GM18499 (cell line): ENCODE measurements around the gene APOBEC3B.
"Not testable (repeated sequence)": the region's sequence is repeated elsewhere in the genome, so short reads cannot be mapped to it uniquely, and the experiment has no call there.

ENCODE experiments used
- ATAC-seq: cut with Tn5 transposase; IDR thresholded peaks from one replicate; pipeline ENCODE4 v1.9.1; 2021; ENCODE audit warnings: moderate number of reproducible peaks; ENCODE audit not compliant: insufficient read depth, unreplicated experiment

APOBEC3B gene

DNA sequence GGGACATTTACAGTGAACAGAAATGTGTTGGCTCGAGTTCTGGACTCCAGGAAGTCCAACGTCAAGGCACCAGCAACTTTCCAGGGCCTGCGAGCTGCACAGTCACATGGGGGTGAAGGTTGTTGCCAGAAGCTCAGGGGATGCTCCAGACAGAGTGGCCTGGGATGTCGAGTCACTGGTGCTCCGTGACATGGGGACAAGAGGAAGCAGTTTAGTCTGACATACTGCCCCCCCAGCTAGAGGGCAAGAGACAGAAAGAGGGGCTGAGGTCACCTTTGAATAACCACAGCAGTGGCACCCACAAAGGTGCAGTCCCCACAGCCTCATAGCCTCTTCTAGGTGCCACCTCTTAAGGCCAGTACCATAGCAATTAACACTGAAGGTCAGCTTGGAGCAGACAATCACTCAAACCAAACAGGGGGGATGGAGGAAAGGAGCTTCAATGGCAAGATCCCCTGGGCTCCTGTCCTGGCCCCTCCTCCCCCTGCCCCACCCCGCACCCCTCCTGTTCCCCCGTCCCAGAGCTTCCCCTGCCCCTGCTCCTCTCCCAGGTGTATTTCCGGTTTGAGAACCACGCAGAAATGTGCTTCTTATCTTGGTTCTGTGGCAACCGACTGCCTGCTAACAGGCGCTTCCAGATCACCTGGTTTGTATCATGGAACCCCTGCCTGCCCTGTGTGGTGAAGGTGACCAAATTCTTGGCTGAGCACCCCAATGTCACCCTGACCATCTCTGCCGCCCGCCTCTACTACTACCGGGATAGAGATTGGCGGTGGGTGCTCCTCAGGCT lies 42.6 kb downstream of the APOBEC3B start:
- ATAC-seq = no peak

DNA sequence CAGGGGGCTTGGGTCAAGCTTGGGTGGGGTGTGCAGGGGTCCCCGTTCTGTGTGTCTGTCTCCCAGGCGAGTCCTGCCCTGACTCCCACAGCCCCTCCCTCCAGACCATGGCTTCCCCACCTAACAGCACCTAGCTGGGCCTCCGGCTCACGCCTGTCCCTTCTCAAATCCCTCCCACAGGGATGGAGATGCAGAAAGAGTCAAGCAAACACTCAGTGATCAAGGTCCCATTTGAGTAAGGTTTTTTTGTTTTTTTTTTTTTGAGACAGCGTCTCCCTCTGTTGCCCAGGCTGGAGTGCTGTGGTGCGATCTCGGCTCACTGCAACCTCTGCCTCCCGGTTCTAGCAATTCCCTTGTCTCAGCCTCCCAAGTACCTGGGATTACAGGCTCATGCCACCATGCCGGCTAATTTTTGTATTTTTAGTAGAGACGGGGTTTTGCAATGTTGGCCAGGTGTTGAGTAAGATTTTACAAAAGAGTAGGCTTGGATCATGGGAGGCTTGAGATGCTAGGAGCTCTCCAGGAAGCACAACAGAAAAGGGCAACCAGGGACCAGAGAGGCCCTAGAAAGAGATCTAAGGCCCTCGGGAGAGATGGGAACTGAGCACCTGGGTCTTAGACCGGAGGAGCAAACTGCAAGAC lies 44.5 kb downstream of the APOBEC3B start:
- ATAC-seq = no peak

DNA sequence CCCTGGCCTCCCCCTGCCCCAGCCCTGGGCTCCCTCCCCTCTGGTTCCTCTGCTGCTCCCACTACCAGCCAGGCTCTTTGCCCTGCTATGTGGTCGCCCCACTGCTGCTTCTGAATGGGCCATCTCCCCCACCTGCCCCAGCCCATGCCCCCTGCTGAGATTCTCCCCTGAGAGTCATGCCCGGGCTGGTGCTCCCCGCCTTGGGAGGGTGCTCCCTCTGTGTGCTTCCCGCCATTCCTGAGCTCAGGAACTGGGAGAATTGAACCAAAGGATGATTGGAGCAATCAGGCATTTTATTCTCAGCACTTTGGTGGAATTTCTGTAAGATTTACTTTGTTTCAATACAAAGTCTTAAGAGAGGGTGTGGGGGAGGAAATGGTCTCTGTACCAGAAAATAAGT lies 45.6 kb downstream of the APOBEC3B start:
- ATAC-seq = no peak

DNA sequence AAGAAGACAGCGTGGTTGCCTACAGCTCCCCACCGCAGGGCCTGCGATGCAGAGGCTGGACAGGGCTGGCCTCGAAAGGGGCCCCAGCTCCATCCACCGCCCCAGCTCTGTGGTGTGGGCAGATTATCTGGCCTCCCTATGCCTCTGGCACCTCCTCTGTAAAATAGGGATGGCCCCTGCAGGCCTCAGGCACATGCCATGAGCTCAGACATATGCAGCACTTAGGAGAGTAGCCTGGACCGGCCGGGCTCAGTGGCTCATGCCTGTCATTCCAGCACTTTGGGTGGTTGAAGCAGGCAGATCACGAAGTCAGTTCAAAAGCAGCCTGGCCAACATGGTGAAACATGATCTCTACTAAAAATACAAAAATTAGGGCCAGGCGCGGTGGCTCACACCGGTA lies 46.1 kb downstream of the APOBEC3B start:
- no peak for ATAC-seq

DNA sequence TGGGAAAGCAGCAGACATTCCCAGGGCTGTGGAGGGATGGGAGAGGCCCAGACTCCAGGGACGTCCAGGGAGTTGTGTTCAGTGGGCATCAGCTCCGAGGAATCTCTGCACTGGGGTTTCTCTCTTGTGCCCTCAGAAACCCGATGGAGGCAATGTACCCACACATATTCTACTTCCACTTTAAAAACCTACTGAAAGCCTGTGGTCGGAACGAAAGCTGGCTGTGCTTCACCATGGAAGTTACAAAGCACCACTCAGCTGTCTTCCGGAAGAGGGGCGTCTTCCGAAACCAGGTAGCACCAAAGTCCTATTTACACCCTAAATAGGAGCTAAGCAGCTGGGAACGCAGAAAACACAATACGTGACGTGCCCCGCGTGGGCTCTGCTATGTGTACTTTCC lies 47.1 kb downstream of the APOBEC3B start:
- ATAC-seq = no peak

DNA sequence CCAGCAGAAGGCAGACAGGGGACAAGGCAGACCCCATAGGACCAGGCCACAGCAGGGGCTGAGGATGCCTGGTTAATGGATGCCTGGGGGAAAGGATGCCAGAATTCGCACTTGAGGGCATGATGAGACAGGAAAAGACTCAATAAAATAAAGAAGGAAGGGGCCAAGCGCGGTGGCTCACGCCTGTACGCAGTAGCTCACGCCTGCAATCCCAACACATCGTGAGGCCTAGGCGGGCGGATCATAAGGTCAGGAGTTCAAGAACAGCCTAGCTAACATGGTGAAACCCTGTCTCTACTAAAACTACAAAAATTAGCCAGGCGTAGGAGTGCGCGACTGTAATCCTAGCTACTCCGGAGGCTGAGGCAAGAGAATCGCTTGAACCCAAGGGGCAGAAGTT lies 48.6 kb downstream of the APOBEC3B start:
- no peak for ATAC-seq

DNA sequence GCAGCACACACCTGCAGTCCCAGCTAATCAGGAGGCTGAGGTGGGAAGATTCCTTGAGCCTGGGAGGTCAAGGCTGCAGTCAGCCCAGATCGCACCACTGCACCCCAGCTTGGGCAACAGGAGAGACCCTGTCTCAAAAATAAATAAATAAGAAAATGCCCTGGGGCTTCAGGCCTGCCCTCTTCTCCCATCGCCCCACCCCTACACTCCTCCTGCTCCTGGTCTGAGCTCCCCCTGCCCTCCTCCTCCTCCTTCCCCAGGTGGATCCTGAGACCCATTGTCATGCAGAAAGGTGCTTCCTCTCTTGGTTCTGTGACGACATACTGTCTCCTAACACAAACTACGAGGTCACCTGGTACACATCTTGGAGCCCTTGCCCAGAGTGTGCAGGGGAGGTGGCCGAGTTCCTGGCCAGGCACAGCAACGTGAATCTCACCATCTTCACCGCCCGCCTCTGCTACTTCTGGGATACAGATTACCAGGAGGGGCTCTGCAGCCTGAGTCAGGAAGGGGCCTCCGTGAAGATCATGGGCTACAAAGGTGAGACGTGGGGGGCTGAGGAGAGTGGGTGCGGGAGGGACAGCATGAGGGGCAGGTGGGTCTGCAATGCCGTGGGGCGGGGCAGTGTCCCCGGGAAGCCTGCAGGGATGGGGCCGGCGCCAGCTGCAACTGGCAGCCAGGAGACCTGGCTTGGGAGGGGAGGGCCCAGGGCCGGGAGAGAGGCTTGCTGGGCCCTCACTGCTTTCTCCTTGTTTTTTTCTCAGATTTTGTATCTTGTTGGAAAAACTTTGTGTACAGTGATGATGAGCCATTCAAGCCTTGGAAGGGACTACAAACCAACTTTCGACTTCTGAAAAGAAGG lies 49.5 kb downstream of the APOBEC3B start:
- not testable (repeated sequence) for ATAC-seq

DNA sequence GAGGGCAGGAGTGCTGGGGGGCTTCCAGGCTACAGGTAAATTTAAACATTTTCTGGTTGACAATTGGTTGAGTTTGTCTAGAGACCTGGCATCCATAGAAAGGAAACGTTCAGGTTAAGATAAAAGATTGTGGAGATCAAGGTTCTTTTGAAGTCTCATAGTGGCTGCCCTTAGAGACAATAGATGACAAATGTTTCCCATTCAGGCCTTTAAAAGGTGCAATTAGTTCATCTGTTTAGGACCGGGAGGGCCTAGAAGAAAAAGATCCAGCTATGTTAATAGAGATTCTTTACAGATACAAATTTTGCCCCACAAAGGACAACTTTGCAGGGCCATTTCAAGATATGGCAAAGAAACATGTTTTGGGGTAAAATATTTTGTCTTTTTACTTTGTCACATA lies 54.9 kb downstream of the APOBEC3B start:
- ATAC-seq = not testable (repeated sequence)

DNA sequence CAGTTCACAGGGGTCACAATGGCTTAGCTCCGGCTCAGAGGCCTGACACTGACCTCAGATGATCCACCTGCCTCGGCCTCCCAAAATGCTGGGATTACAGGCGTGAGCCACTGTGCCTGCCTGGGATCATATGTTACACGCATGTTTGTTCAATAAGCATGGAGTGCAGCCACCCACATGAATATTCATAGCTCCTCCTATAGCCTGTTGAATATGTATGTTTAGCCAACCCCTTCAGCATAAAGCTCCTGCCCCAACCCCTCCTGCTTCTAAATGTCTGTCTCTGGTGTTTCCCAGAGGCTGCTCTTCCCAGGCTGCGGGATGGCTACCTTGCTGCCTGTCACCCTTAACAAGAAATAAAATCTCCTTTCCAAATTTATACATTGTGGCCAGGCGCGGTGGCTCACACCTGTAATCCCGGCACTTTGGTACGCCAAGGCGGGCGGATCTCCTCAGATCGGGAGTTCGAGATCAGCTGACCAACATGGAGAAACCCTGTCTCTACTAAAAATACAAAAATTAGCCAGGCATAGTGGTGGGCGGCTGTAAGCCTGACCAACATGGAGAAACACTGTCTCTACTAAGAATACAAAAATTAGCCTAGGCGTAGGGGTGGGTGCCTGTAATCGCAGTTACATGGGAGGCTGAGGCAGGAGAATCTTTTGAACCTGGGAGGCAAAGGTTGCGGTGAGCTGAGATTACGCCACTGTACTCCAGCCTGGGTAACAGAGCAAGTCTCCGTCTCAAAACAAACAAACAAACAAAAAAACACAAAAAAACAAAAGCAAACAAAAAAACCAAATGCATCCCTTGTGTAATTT lies 57.4 kb downstream of the APOBEC3B start:
- ATAC-seq = no peak

DNA sequence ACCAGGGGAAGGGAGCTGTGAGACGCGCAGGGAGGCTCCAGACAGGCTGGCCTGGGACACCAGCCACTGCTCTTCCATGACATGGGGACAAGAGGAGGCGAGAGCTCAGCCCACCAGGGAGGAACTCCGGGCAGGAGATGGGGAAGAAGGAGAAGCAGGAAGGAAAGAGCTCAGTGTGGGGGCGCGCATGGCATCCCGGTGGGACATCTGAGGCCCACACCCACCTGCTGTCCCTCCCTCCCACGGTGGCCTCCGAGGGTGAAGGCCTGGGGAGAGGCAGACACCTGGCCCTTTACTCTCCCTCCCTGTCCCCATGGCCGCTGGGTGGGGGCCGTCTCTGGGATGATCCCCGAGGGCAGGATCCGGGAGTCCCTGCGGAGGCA lies 58.0 kb downstream of the APOBEC3B start:
- ATAC-seq = not testable (repeated sequence)

DNA sequence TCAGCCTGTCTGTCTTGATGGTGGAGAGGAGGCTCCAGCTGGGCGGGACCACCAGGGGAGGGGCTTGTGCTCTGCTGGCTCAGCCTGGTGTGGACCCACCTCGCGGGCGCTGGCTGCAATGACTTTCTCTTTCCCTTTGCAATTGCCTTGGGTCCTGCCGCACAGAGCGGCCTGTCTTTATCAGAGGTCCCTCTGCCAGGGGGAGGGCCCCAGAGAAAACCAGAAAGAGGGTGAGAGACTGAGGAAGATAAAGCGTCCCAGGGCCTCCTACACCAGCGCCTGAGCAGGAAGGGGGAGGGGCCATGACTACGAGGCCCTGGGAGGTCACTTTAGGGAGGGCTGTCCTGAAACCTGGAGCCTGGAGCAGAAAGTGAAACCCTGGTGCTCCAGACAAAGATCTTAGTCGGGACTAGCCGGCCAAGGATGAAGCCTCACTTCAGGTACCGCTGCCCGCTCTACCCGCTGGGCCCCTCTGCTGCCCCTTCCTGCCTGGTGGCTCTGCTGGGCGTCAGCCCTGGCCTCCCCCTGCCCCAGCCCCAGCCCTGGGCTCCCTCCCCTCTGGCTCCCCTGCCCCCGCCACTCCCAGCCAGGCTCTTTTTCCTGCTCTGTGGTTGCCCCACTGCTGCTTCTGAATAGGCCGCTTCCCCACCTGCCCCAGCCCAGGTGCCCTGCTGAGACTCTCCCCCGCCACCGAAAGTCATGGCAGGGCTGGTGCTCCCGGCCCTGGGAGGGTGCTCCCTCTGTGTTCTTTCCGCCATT lies 58.6 kb downstream of the APOBEC3B start, which contains the start of gene APOBEC3F:
Gene APOBEC3F (plus strand): TSS at position 327 of the 759 bp plus-strand sequence. CDS start 97 bp downstream, at position 424.
- ATAC-seq = peak; percentile 69

DNA sequence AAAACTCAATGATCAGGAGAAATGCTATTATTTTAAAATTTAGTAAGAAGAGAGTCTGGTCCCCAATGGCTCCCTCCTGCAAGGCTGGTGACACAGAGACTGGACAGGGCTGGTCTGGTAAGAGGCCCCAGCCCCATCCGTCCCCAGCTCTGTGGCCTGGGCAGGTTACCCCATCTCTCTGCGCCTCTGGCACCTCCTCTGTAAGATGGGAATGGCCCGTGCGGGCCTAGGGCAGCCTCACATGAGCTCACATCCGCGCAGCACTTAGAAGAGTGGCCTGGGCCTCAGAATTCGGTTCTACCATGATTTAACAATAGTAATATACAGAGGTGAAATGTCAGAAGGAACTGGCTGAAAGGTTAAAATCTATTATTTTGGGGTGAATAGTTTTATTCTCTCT lies 59.8 kb downstream of the APOBEC3B start:
- no peak for ATAC-seq
